ENCODE data around the gene KRT32.

DNA sequence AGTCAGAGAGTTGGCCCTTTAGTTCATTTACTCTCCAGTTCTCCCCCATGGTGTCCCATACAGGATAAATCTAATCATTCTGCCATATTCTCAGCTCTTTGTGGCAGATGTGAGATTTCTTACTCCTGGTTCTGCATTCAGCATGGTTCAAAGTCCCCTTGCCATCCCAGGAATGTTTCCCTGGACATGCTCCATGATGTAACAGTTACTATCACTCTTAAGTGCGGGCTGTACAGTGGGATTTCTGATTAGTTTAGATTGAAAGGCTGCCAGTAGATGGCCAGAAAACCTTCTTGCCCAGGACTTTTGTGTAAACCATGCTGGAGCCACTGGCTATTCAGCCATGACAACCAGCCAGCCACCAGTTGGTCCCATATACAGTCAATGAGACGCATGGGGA lies 53.2 kb downstream of the KRT32 start:
- TF ChIP-seq CTCF (IDR thresholded peaks at IDR 0.05) (no peak), POLR2A (IDR thresholded peaks at IDR 0.05) (no peak)

Data from esophagus squamous epithelium (tissue), 4 donors.